Sigmoid colon (tissue), 4 donors: ENCODE results near the gene DIAPH2.

Source experiments
- EP300 ChIP-seq, 4 donors: sonication (generic); formaldehyde crosslinking; IDR thresholded peaks; one replicate each; pipeline ENCODE4 v1.6.1; 2017; ENCODE audit warnings: antibody characterized with exemption in 4 of 4
- POLR2A ChIP-seq, 2 donors: fragments of 450-650 bp; IDR thresholded peaks; one replicate each; pipeline ENCODE4 v1.6.1; 2016; ENCODE audit warnings: antibody characterized with exemption in 2 of 2, mild to moderate bottlenecking in 2 of 2, moderate library complexity in 2 of 2
- POLR2AphosphoS5 ChIP-seq, 4 donors: sonication (generic); formaldehyde crosslinking; IDR thresholded peaks; one replicate each; pipeline ENCODE4 v1.6.1; 2017; ENCODE audit warnings: antibody characterized with exemption in 4 of 4
- TF ChIP-seq, protein P1 (sequence below), 4 experiments: fragments of 450-650 bp in 3 of 4; fragments of 200-600 bp in 1 of 4; IDR thresholded peaks; one replicate each; pipeline ENCODE4 v1.5.1; 2016 to 2019; ENCODE audit warnings: antibody characterized with exemption in 4 of 4, mild to moderate bottlenecking in 3 of 4, moderate library complexity in 2 of 4

DNA sequence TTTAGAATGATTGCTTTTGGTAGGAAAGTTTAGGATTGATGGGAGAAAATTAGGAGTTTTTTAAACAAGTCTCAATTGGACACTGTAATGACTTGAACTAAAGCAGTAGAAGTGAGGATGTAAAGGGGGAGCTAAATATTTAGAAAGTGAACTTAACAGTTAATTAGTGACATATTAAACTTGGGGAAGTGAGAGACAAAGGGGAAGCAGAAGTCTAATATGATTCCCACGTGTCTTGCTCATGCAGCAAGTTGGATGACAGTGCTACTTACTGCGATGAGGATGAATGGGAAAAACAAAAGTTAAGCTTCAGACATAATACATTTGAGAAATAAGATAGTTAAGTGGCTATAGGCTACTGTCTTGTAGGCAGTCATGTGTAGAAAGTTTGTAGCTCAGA is 309.5 kb downstream of the DIAPH2 start:
- TF ChIP-seq, protein P1, sequence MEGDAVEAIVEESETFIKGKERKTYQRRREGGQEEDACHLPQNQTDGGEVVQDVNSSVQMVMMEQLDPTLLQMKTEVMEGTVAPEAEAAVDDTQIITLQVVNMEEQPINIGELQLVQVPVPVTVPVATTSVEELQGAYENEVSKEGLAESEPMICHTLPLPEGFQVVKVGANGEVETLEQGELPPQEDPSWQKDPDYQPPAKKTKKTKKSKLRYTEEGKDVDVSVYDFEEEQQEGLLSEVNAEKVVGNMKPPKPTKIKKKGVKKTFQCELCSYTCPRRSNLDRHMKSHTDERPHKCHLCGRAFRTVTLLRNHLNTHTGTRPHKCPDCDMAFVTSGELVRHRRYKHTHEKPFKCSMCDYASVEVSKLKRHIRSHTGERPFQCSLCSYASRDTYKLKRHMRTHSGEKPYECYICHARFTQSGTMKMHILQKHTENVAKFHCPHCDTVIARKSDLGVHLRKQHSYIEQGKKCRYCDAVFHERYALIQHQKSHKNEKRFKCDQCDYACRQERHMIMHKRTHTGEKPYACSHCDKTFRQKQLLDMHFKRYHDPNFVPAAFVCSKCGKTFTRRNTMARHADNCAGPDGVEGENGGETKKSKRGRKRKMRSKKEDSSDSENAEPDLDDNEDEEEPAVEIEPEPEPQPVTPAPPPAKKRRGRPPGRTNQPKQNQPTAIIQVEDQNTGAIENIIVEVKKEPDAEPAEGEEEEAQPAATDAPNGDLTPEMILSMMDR (IDR thresholded peaks at IDR 0.05) = no peak
- TF ChIP-seq POLR2A (IDR thresholded peaks at IDR 0.05) (no peak), EP300 (IDR thresholded peaks at IDR 0.05) (no peak), POLR2AphosphoS5 (IDR thresholded peaks at IDR 0.05) (no peak)
